Liver (tissue), 3 donors: ENCODE measurements around the gene FEV.

Experiments used
- CTCF ChIP-seq: fragments of 150-350 bp; IDR thresholded peaks from 2 replicates; pipeline ENCODE4 v1.5.1; 2017; ENCODE audit warnings: improper control_type of control experiment, low read depth, low read length; ENCODE audit not compliant: missing input control
- EGR1 ChIP-seq, 2 donors: IDR thresholded peaks; 2 replicates each; pipeline ENCODE4 v1.6.1; 2016 to 2018; ENCODE audit warnings: antibody characterized with exemption in 2 of 2, low read depth in 2 of 2
- FOXA1 ChIP-seq: IDR thresholded peaks from 2 replicates; pipeline ENCODE4 v1.6.1; 2016; ENCODE audit warnings: antibody characterized with exemption
- GABPA ChIP-seq, 2 donors: IDR thresholded peaks in 1 of 2; conservative IDR thresholded peaks in 1 of 2; 2 replicates each; pipeline ENCODE4 v1.6.1; 2016; ENCODE audit warnings: antibody characterized with exemption in 2 of 2, mild to moderate bottlenecking in 1 of 2, moderate library complexity in 1 of 2
- JUND ChIP-seq, 2 donors: IDR thresholded peaks; 2 replicates each; pipeline ENCODE4 v1.6.1; 2016; ENCODE audit warnings: antibody characterized with exemption in 2 of 2
- MAX ChIP-seq: IDR thresholded peaks from 2 replicates; pipeline ENCODE4 v1.6.1; 2016; ENCODE audit warnings: antibody characterized with exemption
- RAD21 ChIP-seq, 2 donors: IDR thresholded peaks; 2 replicates each; pipeline ENCODE4 v1.6.1; 2016; ENCODE audit warnings: antibody characterized with exemption in 2 of 2, mild to moderate bottlenecking in 2 of 2
- RXRA ChIP-seq, 2 donors: IDR thresholded peaks; 2 replicates each; pipeline ENCODE4 v1.6.1; 2017 to 2018; ENCODE audit warnings: antibody characterized with exemption in 2 of 2, mild to moderate bottlenecking in 1 of 2
- SP1 ChIP-seq: IDR thresholded peaks from 2 replicates; pipeline ENCODE4 v1.6.1; 2018; ENCODE audit warnings: antibody characterized with exemption, mild to moderate bottlenecking
- TAF1 ChIP-seq: conservative IDR thresholded peaks from 2 replicates; pipeline ENCODE4 v1.6.1; 2016; ENCODE audit warnings: antibody characterized with exemption, mild to moderate bottlenecking
- YY1 ChIP-seq: IDR thresholded peaks from 2 replicates; pipeline ENCODE4 v1.6.1; 2016; ENCODE audit warnings: antibody characterized with exemption, mild to moderate bottlenecking
- ZBTB33 ChIP-seq: IDR thresholded peaks from 2 replicates; pipeline ENCODE4 v1.6.1; 2016; ENCODE audit warnings: antibody characterized with exemption
- TF ChIP-seq, protein P1 (sequence below): IDR thresholded peaks from 2 replicates; pipeline ENCODE4 v1.6.1; 2016; ENCODE audit warnings: antibody characterized with exemption, mild to moderate bottlenecking
- TF ChIP-seq, protein P2 (sequence below): IDR thresholded peaks from 2 replicates; pipeline ENCODE4 v1.6.1; 2016; ENCODE audit warnings: antibody characterized with exemption
- donor health status: healthy.
- donor health status: healthy.

- TF ChIP-seq RXRA (IDR thresholded peaks at IDR 0.05) (no peak), CTCF (no peak), JUND (IDR thresholded peaks at IDR 0.05) (no peak), RAD21 (IDR thresholded peaks at IDR 0.05) (no peak), TAF1 (no peak), GABPA (IDR thresholded peaks at IDR 0.05 in 1 of 2, conservative IDR thresholded peaks at IDR 0.05 in 1 of 2) (no peak), SP1 (no peak), YY1 (no peak), MAX (no peak), EGR1 (IDR thresholded peaks at IDR 0.05; ENCODE audit: low read depth in 2 of 2) (no peak), FOXA1 (no peak), ZBTB33 (no peak)
- TF ChIP-seq, protein P1, sequence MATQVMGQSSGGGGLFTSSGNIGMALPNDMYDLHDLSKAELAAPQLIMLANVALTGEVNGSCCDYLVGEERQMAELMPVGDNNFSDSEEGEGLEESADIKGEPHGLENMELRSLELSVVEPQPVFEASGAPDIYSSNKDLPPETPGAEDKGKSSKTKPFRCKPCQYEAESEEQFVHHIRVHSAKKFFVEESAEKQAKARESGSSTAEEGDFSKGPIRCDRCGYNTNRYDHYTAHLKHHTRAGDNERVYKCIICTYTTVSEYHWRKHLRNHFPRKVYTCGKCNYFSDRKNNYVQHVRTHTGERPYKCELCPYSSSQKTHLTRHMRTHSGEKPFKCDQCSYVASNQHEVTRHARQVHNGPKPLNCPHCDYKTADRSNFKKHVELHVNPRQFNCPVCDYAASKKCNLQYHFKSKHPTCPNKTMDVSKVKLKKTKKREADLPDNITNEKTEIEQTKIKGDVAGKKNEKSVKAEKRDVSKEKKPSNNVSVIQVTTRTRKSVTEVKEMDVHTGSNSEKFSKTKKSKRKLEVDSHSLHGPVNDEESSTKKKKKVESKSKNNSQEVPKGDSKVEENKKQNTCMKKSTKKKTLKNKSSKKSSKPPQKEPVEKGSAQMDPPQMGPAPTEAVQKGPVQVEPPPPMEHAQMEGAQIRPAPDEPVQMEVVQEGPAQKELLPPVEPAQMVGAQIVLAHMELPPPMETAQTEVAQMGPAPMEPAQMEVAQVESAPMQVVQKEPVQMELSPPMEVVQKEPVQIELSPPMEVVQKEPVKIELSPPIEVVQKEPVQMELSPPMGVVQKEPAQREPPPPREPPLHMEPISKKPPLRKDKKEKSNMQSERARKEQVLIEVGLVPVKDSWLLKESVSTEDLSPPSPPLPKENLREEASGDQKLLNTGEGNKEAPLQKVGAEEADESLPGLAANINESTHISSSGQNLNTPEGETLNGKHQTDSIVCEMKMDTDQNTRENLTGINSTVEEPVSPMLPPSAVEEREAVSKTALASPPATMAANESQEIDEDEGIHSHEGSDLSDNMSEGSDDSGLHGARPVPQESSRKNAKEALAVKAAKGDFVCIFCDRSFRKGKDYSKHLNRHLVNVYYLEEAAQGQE: no peak
- TF ChIP-seq, protein P2, sequence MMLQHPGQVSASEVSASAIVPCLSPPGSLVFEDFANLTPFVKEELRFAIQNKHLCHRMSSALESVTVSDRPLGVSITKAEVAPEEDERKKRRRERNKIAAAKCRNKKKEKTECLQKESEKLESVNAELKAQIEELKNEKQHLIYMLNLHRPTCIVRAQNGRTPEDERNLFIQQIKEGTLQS: no peak
These were observed 15.6 kb upstream of the FEV start for GRCh38 chr2:219000569-219000960.
